ENCODE data around the gene NACAD. TPM values are rescaled to one million over a fixed set of nuclear protein-coding genes. Genes with fewer than 3 reads are reported as not detected.

NACAD gene
- total RNA-seq, 2 donors from 2014 or later = 10.8 to 11.1 TPM

GRCh38 chr7:45098983-45099839 lies 10.4 kb upstream of the NACAD start:
- DNase-seq (ENCODE audit: low spot score) (no peak), ATAC-seq (ENCODE audit: insufficient number of reproducible peaks, low FRiP score, low read depth) (no peak)
- H3K4me3 ChIP-seq = no peak overlapping the region
- no peaks in the 10 kb centered on the region for H3K4me1 ChIP-seq (ENCODE audit: control insufficient read depth in 1 of 2, low read depth in 2 of 2)
- peaks cover 47% of the 10 kb centered on the region for H3K36me3 ChIP-seq
- no peak overlapping the region for H3K27ac ChIP-seq
- TF ChIP-seq CTCF (IDR thresholded peaks at IDR 0.05) = no peak
- no peaks in the 10 kb centered on the region for H3K9me3 ChIP-seq
- no peaks in the 10 kb centered on the region for H3K27me3 ChIP-seq (replicated peaks; ENCODE audit: insufficient read depth)

GRCh38 chr7:45092931-45093235 lies 4.1 kb upstream of the NACAD start:
- DNase-seq (ENCODE audit: low spot score) (no peak), ATAC-seq (ENCODE audit: insufficient number of reproducible peaks, low FRiP score, low read depth) (no peak)
- H3K9me3 ChIP-seq = no peaks in the 10 kb centered on the region
- H3K4me1 ChIP-seq (ENCODE audit: control insufficient read depth in 1 of 2, low read depth in 2 of 2) = peaks cover 4 to 6% of the 10 kb centered on the region in 2 donors
- no peak for TF ChIP-seq CTCF (IDR thresholded peaks at IDR 0.05)
- no peaks in the 10 kb centered on the region for H3K27me3 ChIP-seq (replicated peaks; ENCODE audit: insufficient read depth)
- no peak overlapping the region for H3K4me3 ChIP-seq
- no peak overlapping the region for H3K27ac ChIP-seq
- H3K36me3 ChIP-seq = no peaks in the 10 kb centered on the region

- H3K36me3 ChIP-seq = no peaks in the 10 kb centered on the region
- no peaks in the 10 kb centered on the region for H3K9me3 ChIP-seq
- DNase-seq (ENCODE audit: low spot score) (no peak), ATAC-seq (ENCODE audit: insufficient number of reproducible peaks, low FRiP score, low read depth) (no peak)
- TF ChIP-seq CTCF (IDR thresholded peaks at IDR 0.05) = no peak
- peaks cover 4 to 11% of the 10 kb centered on the region in 2 donors for H3K4me1 ChIP-seq (ENCODE audit: control insufficient read depth in 1 of 2, low read depth in 2 of 2)
- H3K27me3 ChIP-seq (replicated peaks; ENCODE audit: insufficient read depth) = no peaks in the 10 kb centered on the region
- H3K4me3 ChIP-seq = no peak overlapping the region
- no peak overlapping the region for H3K27ac ChIP-seq
Measured at GRCh38 chr7:45092100-45092930, 3.5 kb upstream of the NACAD start.

- peak overlapping the region; percentile 78 to 79 for H3K27ac ChIP-seq
- ATAC-seq (ENCODE audit: insufficient number of reproducible peaks, low FRiP score, low read depth) = no peak
Measured at GRCh38 chr7:45089341-45089891, 647 bp upstream of the NACAD start.

More at GRCh38 chr7:45089341-45089891, 647 bp upstream of the NACAD start:
- no peak for DNase-seq (ENCODE audit: low spot score)
- TF ChIP-seq CTCF (IDR thresholded peaks at IDR 0.05) = no peak
- Histone ChIP-seq H3K4me3 (peak overlapping the region; percentile 78), H3K9me3 (no peaks in the 10 kb centered on the region), H3K4me1 (ENCODE audit: control insufficient read depth in 1 of 2, low read depth in 2 of 2) (peaks cover 4 to 11% of the 10 kb centered on the region in 2 donors), H3K36me3 (no peaks in the 10 kb centered on the region), H3K27me3 (replicated peaks; ENCODE audit: insufficient read depth) (no peaks in the 10 kb centered on the region)

Data from thoracic aorta (tissue), 2 donors.